Esophagus squamous epithelium (tissue), 4 donors: Measurements from ENCODE around the gene SLC35A2.

ENCODE experiments used
- CTCF ChIP-seq, 6 experiments: fragments of 450-650 bp in 4 of 6; fragments of 200-600 bp in 2 of 6; sonication (generic) in 2 of 6; IDR thresholded peaks; one replicate each; pipeline ENCODE4 v1.5.1; 2016 to 2019; ENCODE audit warnings: antibody characterized with exemption in 6 of 6, mild to moderate bottlenecking in 4 of 6, moderate library complexity in 4 of 6
- POLR2A ChIP-seq, 4 donors: fragments of 450-650 bp; IDR thresholded peaks; one replicate each; pipeline ENCODE4 v1.6.1; 2017; ENCODE audit warnings: antibody characterized with exemption in 4 of 4, mild to moderate bottlenecking in 4 of 4, moderate library complexity in 3 of 4

DNA sequence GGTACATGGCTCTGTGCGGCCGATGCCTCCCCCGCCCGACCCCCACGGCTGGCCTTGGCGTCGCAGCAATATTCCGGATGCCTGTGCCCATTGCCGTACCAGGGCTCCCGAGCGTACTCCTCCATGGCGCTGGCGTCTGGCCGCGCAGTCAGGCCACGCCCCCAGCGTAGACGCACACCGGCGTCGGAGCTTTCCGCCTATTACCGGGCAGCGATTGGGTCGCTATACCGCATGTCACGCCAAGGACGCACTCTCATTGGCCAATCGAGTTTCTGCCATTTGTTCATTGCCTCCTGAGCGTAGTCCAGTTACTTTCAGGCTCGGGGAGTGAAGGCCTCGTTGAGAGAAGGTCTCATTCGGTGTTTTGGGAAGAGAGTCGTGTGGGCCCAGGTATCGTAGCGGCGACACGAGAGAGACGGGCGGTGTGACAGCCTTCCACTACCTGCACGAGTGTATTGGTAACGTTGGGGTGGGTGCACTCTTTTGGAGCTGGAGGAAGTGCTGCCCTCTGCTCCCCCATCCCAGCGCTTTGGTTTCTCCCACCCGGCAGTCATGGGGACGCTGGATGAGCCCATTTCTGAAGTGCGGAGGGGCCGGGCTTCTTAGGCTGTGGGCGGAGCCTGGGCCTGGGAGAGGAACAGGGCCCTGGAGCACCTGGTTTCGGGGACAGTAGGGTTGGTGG lies 13.7 kb downstream of the SLC35A2 start, which contains the start of the genes PQBP1 and TIMM17B:
- TF ChIP-seq CTCF (IDR thresholded peaks at IDR 0.05), result no peak
- TF ChIP-seq POLR2A (IDR thresholded peaks at IDR 0.05), result peak in 3 of 4 donors; percentile 47 to 83 (median 64)
